ENCODE data around the gene DDHD1. TPM values are rescaled to one million over a fixed set of nuclear protein-coding genes. Genes with fewer than 3 reads are reported as not detected.

The DDHD1 gene
- total RNA-seq, 4 donors from 2014 or later = 1.4 to 14.3 (median 5.8) TPM

GRCh38 chr14:53041067-53041466 lies 112.1 kb downstream of the DDHD1 start:
- WGBS, 2 donors = 78 to 89% methylated on average over 2 of the region's 2 CpGs
- Histone ChIP-seq H3K9me3 (no peaks in the 10 kb centered on the region), H3K4me3 (no peak overlapping the region), H3K27ac (no peak overlapping the region), H3K4me1 (no peaks in the 10 kb centered on the region), H3K36me3 (peaks cover 0 to 18% (median 0%) of the 10 kb centered on the region in 3 donors), H3K27me3 (no peaks in the 10 kb centered on the region)
- TF ChIP-seq POLR2A (IDR thresholded peaks at IDR 0.05) (no peak), CTCF (IDR thresholded peaks at IDR 0.05) (no peak)
- DNase-seq = no peak
- intact Hi-C loops (cut with DNase I) = no loop called here

- H3K27ac ChIP-seq = no peak overlapping the region
- 96 to 100% methylated on average over 3 of the region's 3 CpGs for WGBS, 2 donors
- H3K27me3 ChIP-seq = no peaks in the 10 kb centered on the region
- DNase-seq = no peak
- no peak overlapping the region for H3K4me3 ChIP-seq
- intact Hi-C loops (cut with DNase I) = no loop called here
- TF ChIP-seq POLR2A (IDR thresholded peaks at IDR 0.05) = no peak
- TF ChIP-seq CTCF (IDR thresholded peaks at IDR 0.05) = no peak
- H3K36me3 ChIP-seq = peaks cover 0 to 18% (median 0%) of the 10 kb centered on the region in 3 donors
- no peaks in the 10 kb centered on the region for H3K9me3 ChIP-seq
- no peaks in the 10 kb centered on the region for H3K4me1 ChIP-seq
These were observed 114.5 kb downstream of the DDHD1 start for GRCh38 chr14:53038629-53039028.

- Histone ChIP-seq H3K27me3 (no peaks in the 10 kb centered on the region), H3K27ac (no peak overlapping the region), H3K4me3 (no peak overlapping the region), H3K36me3 (peaks cover 0 to 18% (median 0%) of the 10 kb centered on the region in 3 donors), H3K9me3 (no peaks in the 10 kb centered on the region), H3K4me1 (peaks cover 0 to 14% (median 3%) of the 10 kb centered on the region in 3 donors)
- DNase-seq = no peak
- TF ChIP-seq POLR2A (IDR thresholded peaks at IDR 0.05) = no peak
- no peak for TF ChIP-seq CTCF (IDR thresholded peaks at IDR 0.05)
- 72 to 93% methylated on average over 1 of the region's 1 CpG for WGBS, 2 donors
- intact Hi-C loops (cut with DNase I) = no loop called here
These were observed 116.1 kb downstream of the DDHD1 start for GRCh38 chr14:53037016-53037415.

- intact Hi-C loops (cut with DNase I) = no loop called here
- peaks cover 0 to 20% (median 8%) of the 10 kb centered on the region in 3 donors for H3K4me1 ChIP-seq
- no peaks in the 10 kb centered on the region for H3K9me3 ChIP-seq
- TF ChIP-seq CTCF (IDR thresholded peaks at IDR 0.05) (no peak), POLR2A (IDR thresholded peaks at IDR 0.05) (no peak)
- peaks cover 0 to 18% (median 0%) of the 10 kb centered on the region in 3 donors for H3K36me3 ChIP-seq
- H3K4me3 ChIP-seq = no peak overlapping the region
- WGBS, 2 donors = 80 to 86% methylated on average over 6 of the region's 6 CpGs
- DNase-seq = no peak
- no peaks in the 10 kb centered on the region for H3K27me3 ChIP-seq
- H3K27ac ChIP-seq = no peak overlapping the region
These were observed 117.5 kb downstream of the DDHD1 start for GRCh38 chr14:53035336-53036210.

- DNase-seq = no peak
- intact Hi-C loops (cut with DNase I) = no loop called here
- Histone ChIP-seq H3K36me3 (peaks cover 0 to 17% (median 0%) of the 10 kb centered on the region in 3 donors), H3K4me1 (peaks cover 0 to 20% (median 8%) of the 10 kb centered on the region in 3 donors), H3K4me3 (no peak overlapping the region), H3K9me3 (no peaks in the 10 kb centered on the region), H3K27me3 (no peaks in the 10 kb centered on the region), H3K27ac (no peak overlapping the region)
- WGBS, 2 donors = 93 to 98% methylated on average over 2 to 3 of the region's 3 CpGs
- TF ChIP-seq POLR2A (IDR thresholded peaks at IDR 0.05) = no peak
- no peak for TF ChIP-seq CTCF (IDR thresholded peaks at IDR 0.05)
These were observed 118.4 kb downstream of the DDHD1 start for GRCh38 chr14:53034688-53035230.

Data from esophagus squamous epithelium (tissue), 5 donors.